GM12878 (cell line): Measurements from ENCODE around the gene NAT14. TPM values are rescaled to one million over a fixed set of nuclear protein-coding genes. Genes with fewer than 3 reads are reported as not detected.

Experiments used
- ATAC-seq: fragments of 200-7000 bp; cut with Tn5 transposase; 3 replicates; pipeline ENCODE4 v1.9.1; 2020; ENCODE audit warnings: mild to moderate bottlenecking, moderate library complexity
- BruUV-seq: library from RNA; stranded (reverse); fragments of 400-500 nt; replicated peaks from 2 replicates; lab custom pipeline; 2021; lab: Mats Ljungman, UMichigan
- CTCF ChIA-PET: fragments of 300-600 bp; sonication (Branson Sonifier 250); formaldehyde crosslinking; extraction: SDS; loops from one replicate; lab custom pipeline; 2021; ENCODE audit warnings: inconsistent platforms; lab: Yijun Ruan, JAX
- POLR2A ChIA-PET: fragments of 350-600 bp; formaldehyde crosslinking; extraction: SDS; loops from one replicate; lab custom pipeline; 2021; ENCODE audit warnings: inconsistent platforms; lab: Charles Lee
- RAD21 ChIA-PET: fragments of 300-600 bp; sonication (Branson Sonifier 250); formaldehyde crosslinking; loops from one replicate; lab custom pipeline; 2023; ENCODE audit warnings: antibody characterized with exemption; ENCODE audit not compliant: unreplicated experiment; lab: Charles Lee
- SMC1A ChIA-PET: fragments of 300-600 bp; sonication (Branson Sonifier 250); formaldehyde crosslinking; loops from one replicate; lab custom pipeline; 2023; ENCODE audit not compliant: unreplicated experiment, uncharacterized antibody; lab: Charles Lee
- DNase-seq: peaks from one replicate; pipeline ENCODE4 v3.0.0-alpha.2; 2011; ENCODE audit warnings: low read depth, low spot score
- FAIRE-seq: peaks from 3 replicates; lab custom pipeline; 2011; peaks lifted over from hg19 to GRCh38; lab: Jason Lieb, UNC
- H2AFZ ChIP-seq: 2 replicates; pipeline ENCODE4 v1.6.0; 2011; ENCODE audit warnings: low read depth, low read length, control low read depth; ENCODE audit not compliant: control insufficient read depth
- H3K27ac ChIP-seq: 2 replicates; pipeline ENCODE4 v1.5.1; 2011; ENCODE audit warnings: control low read depth; ENCODE audit not compliant: control insufficient read depth, insufficient read depth
- H3K27me3 ChIP-seq, 2 experiments: replicated peaks in 1 of 2; 2 replicates each; pipeline versions ENCODE4 v1.6.0 to v1.6.1; 2011; ENCODE audit warnings: low read length in 1 of 2; ENCODE audit not compliant: control insufficient read depth in 2 of 2, insufficient read depth in 2 of 2
- H3K36me3 ChIP-seq, 2 experiments: 2 replicates each; pipeline ENCODE4 v1.5.1; 2011; ENCODE audit warnings: low read length in 1 of 2; ENCODE audit not compliant: control insufficient read depth in 2 of 2, insufficient read depth in 2 of 2
- H3K4me1 ChIP-seq: 2 replicates; pipeline ENCODE4 v1.6.1; 2011; ENCODE audit warnings: mild to moderate bottlenecking, low read length, moderate library complexity, mixed read lengths; ENCODE audit not compliant: control insufficient read depth, insufficient read depth
- H3K4me2 ChIP-seq: 2 replicates; pipeline ENCODE4 v1.6.0; 2011; ENCODE audit warnings: control low read depth; ENCODE audit not compliant: control insufficient read depth, insufficient read depth
- H3K4me3 ChIP-seq: fragments of 200-600 bp; sonication (generic); 2 replicates; pipeline ENCODE4 v1.5.1; 2016
- H3K79me2 ChIP-seq: 2 replicates; pipeline ENCODE4 v1.6.0; 2011; ENCODE audit warnings: low read length; ENCODE audit not compliant: control insufficient read depth, insufficient read depth
- H3K9ac ChIP-seq: 2 replicates; pipeline ENCODE4 v1.8.0; 2011; ENCODE audit warnings: low read length, control low read depth, mixed read lengths; ENCODE audit not compliant: control insufficient read depth, insufficient read depth
- H3K9me3 ChIP-seq: replicated peaks from 3 replicates; pipeline ENCODE4 v1.5.1; 2011; ENCODE audit warnings: mild to moderate bottlenecking, low read length; ENCODE audit not compliant: control insufficient read depth, insufficient read depth
- H4K20me1 ChIP-seq: 2 replicates; pipeline ENCODE4 v1.6.0; 2011; ENCODE audit not compliant: control insufficient read depth, insufficient read depth
- CBFB ChIP-seq: IDR thresholded peaks from 2 replicates; pipeline ENCODE4 v1.6.1; 2016; ENCODE audit warnings: antibody characterized with exemption, low read depth
- DPF2 ChIP-seq: fragments of 450-650 bp; IDR thresholded peaks from 2 replicates; pipeline ENCODE4 v1.6.1; 2017; ENCODE audit warnings: mild to moderate bottlenecking
- E4F1 ChIP-seq: fragments of 450-650 bp; IDR thresholded peaks from 2 replicates; pipeline ENCODE4 v1.6.1; 2018; ENCODE audit warnings: borderline replicate concordance, mild to moderate bottlenecking; ENCODE audit not compliant: partially characterized antibody
- EZH2 ChIP-seq: IDR thresholded peaks from 2 replicates; pipeline ENCODE4 v1.6.1; 2012; ENCODE audit warnings: low read depth, mild to moderate bottlenecking, control low read depth, inconsistent platforms, low read length, borderline replicate concordance; ENCODE audit not compliant: control insufficient read depth
- MTA2 ChIP-seq: fragments of 450-650 bp; IDR thresholded peaks from 2 replicates; pipeline ENCODE4 v1.6.1; 2016; ENCODE audit warnings: low read depth, mild to moderate bottlenecking, moderate library complexity
- NR2C1 ChIP-seq: fragments of 450-650 bp; IDR thresholded peaks from 2 replicates; pipeline ENCODE4 v1.6.1; 2017; ENCODE audit warnings: antibody characterized with exemption, mild to moderate bottlenecking, moderate library complexity
- NRF1 ChIP-seq: conservative IDR thresholded peaks from 2 replicates; pipeline ENCODE4 v1.6.1; 2011; ENCODE audit warnings: mild to moderate bottlenecking, low read depth, low read length, improper control_type of control experiment
- RBBP5 ChIP-seq: fragments of 200-600 bp; sonication (generic); conservative IDR thresholded peaks from 2 replicates; pipeline ENCODE4 v1.6.1; 2016
- SIX5 ChIP-seq: IDR thresholded peaks from 2 replicates; pipeline ENCODE4 v1.6.1; 2011; ENCODE audit warnings: mild to moderate bottlenecking, low read depth, low read length, moderate library complexity; ENCODE audit not compliant: severe bottlenecking
- SMC3 ChIP-seq: IDR thresholded peaks from 2 replicates; pipeline ENCODE4 v1.6.1; 2011; ENCODE audit warnings: low read length, improper control_type of control experiment, borderline replicate concordance
- ZBED1 ChIP-seq: IDR thresholded peaks from 2 replicates; pipeline ENCODE4 v1.6.1; 2016; ENCODE audit warnings: borderline replicate concordance
- WGBS: methylation state at CpG from one replicate; pipeline ENCODE4 v1.1.6; 2016; ENCODE audit warnings: low lambda C conversion rate; ENCODE audit not compliant: insufficient replicate concordance, insufficient coverage; ENCODE audit errors: missing lambda C conversion rate; 5-methylcytosine and 5-hydroxymethylcytosine counted together
- in situ Hi-C: fragments of 300-500 bp; cut with MboI; formaldehyde crosslinking; loops from 9 replicates; pipeline ENCODE4 v1.14.3; 2018; ENCODE audit warnings: mixed read lengths
- intact Hi-C: fragments of 100-400 bp; cut with micrococcal nuclease; formaldehyde crosslinking; loops from one replicate; pipeline ENCODE4 v1.14.2; 2022; ENCODE audit not compliant: unreplicated experiment
- polyA plus RNA-seq, 11 experiments: library from polyadenylated mRNA; depleted of rRNA in 4 of 11; unstranded in 6 of 11; stranded (reverse) in 5 of 11; fragments of >200 nt; fragmentation: Nextera tagmentation in 4 of 11; fragmentation: Illumina TruSeq in 1 of 11; extraction: Ambion mirVana in 4 of 11; extraction: Trizol in 1 of 11; gene quantifications; 1 replicate in 1 of 11; 2 replicates in 10 of 11; pipeline versions ENCODE4 v1.2.1 to v1.2.3, GENCODE V29; 2011 to 2016; ENCODE audit warnings: inconsistent platforms in 2 of 11, missing spikeins in 2 of 11, low read depth in 1 of 11
- total RNA-seq, 4 experiments: library from RNA; depleted of rRNA in 3 of 4; stranded (reverse); fragments of >200 nt in 3 of 4; fragmentation: Illumina TruSeq in 1 of 4; extraction: Trizol in 1 of 4; gene quantifications; 2 replicates each; pipeline versions ENCODE4 v1.2.1 to v1.2.3, GENCODE V29; 2013 to 2021
- TF ChIP-seq, protein P1 (sequence below): fragments of 450-650 bp; IDR thresholded peaks from 2 replicates; pipeline ENCODE4 v1.6.1; 2017; ENCODE audit warnings: borderline replicate concordance
- TF ChIP-seq, protein P2 (sequence below): IDR thresholded peaks from 2 replicates; pipeline ENCODE4 v1.6.1; 2012; ENCODE audit warnings: low read depth, low read length, improper control_type of control experiment

NAT14 gene
- total and polyA plus RNA-seq, 10 of the 15 experiments (the other 5 are each of a cell fraction or from before 2014, with no cell fraction given): 0.87 to 23.6 (median 9.7) TPM

DNA sequence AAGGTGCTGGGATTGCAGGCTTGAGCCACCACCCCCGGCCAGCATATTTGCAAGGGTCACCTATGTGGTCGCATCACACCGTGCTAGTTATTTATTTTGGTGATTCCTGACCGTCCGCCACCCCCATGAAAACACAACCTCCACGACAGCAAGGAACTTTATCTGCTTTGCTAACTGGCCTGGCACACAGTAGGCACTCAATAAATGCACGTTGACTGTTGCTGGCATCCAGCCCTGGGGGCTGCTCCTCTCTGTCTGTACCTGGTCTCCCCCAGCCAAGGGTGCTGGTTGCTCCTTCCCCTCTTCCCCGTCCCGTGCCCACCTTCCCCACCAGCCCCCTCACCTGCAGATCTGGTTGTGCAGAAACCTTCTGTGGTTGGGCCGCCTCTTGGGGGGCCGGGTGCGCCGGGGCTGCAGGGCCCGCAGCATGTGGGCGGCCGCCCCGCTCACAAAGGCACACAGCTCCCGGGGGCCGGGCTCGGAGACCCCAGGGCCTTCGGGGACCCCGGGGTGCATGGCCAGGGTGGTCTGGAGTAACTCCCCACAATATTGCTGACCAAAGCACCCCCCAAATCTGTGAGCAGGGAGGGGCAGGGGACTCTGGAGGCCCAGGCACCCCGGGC is 20.8 kb upstream of the NAT14 start:
- no peak for TF ChIP-seq NRF1
- ChIA-PET CTCF (no interaction called here), SMC1A (no interaction called here), POLR2A (no interaction called here), RAD21 (no interaction called here)
- Histone ChIP-seq H3K9ac (no peak overlapping the region), H3K4me2 (no peak overlapping the region), H2AFZ (no peak overlapping the region), H3K36me3 (no peaks in the 10 kb centered on the region; a peak in 1 of 4 replicates), H4K20me1 (no peaks in the 10 kb centered on the region; the same call in 1 of the 2 replicates), H3K79me2 (peaks cover 9% of the 10 kb centered on the region), H3K27ac (no peak overlapping the region), H3K4me1 (no peaks in the 10 kb centered on the region), H3K27me3 (no peaks in the 10 kb centered on the region), H3K4me3 (no peak overlapping the region), H3K9me3 (no peaks in the 10 kb centered on the region)
- WGBS: 26% methylated on average over 23 of the region's 23 CpGs
- ATAC-seq (no peak), DNase-seq (no peak), FAIRE-seq (no peak)
- in situ Hi-C loops (no loop called here), intact Hi-C loops (no loop called here)
- BruUV-seq: no TSS peak

- FAIRE-seq (no peak), ATAC-seq (no peak), DNase-seq (no peak)
- Histone ChIP-seq H3K9me3 (no peaks in the 10 kb centered on the region), H3K79me2 (peaks cover 8% of the 10 kb centered on the region), H3K4me2 (no peak within 1 kb of the TSS), H3K36me3 (no peaks in the 10 kb centered on the region; a peak in 1 of 4 replicates), H2AFZ (no peak within 1 kb of the TSS), H3K9ac (no peak within 1 kb of the TSS), H3K27ac (no peak within 1 kb of the TSS), H3K4me3 (no peak within 1 kb of the TSS), H3K4me1 (no peaks in the 10 kb centered on the region), H3K27me3 (no peaks in the 10 kb centered on the region), H4K20me1 (no peaks in the 10 kb centered on the region; the same call in 1 of the 2 replicates)
- 48% methylated on average over 8 of the region's 14 CpGs for WGBS
- no TSS peak for BruUV-seq
- ChIA-PET CTCF (no interaction called here), RAD21 (no interaction called here), SMC1A (no interaction called here), POLR2A (no interaction called here)
- intact Hi-C loops (loop anchor here (5.0 kb wide), 1 partner anchor 168 kb away; no protein-coding TSS in a partner anchor), in situ Hi-C loops (no loop called here)
- no peak for TF ChIP-seq RBBP5
- TF ChIP-seq EZH2: no peak
- no peak for TF ChIP-seq SMC3
- TF ChIP-seq, protein P1, sequence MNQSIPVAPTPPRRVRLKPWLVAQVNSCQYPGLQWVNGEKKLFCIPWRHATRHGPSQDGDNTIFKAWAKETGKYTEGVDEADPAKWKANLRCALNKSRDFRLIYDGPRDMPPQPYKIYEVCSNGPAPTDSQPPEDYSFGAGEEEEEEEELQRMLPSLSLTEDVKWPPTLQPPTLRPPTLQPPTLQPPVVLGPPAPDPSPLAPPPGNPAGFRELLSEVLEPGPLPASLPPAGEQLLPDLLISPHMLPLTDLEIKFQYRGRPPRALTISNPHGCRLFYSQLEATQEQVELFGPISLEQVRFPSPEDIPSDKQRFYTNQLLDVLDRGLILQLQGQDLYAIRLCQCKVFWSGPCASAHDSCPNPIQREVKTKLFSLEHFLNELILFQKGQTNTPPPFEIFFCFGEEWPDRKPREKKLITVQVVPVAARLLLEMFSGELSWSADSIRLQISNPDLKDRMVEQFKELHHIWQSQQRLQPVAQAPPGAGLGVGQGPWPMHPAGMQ: no peak
- TF ChIP-seq SIX5: no peak
- TF ChIP-seq ZBED1: no peak
- no peak for TF ChIP-seq NR2C1
- no peak for TF ChIP-seq MTA2
- TF ChIP-seq CBFB: no peak
- TF ChIP-seq, protein P2, sequence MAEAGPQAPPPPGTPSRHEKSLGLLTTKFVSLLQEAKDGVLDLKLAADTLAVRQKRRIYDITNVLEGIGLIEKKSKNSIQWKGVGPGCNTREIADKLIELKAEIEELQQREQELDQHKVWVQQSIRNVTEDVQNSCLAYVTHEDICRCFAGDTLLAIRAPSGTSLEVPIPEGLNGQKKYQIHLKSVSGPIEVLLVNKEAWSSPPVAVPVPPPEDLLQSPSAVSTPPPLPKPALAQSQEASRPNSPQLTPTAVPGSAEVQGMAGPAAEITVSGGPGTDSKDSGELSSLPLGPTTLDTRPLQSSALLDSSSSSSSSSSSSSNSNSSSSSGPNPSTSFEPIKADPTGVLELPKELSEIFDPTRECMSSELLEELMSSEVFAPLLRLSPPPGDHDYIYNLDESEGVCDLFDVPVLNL: no peak
- TF ChIP-seq DPF2: no peak
- TF ChIP-seq E4F1: no peak
Measured at GRCh38 chr19:55464662-55465054, 20.3 kb upstream of the NAT14 start, which contains the start of gene C19orf85. Gene C19orf85 (minus strand): TSS chr19:55464751. CDS start chr19:55464554, 197 bp downstream.
